CD14-positive monocyte (primary cell): Measurements from ENCODE around the gene SRRM3. TPM values are rescaled to one million over a fixed set of nuclear protein-coding genes. Genes with fewer than 3 reads are reported as not detected.
A peak's percentile ranks its signal among the peaks of the same experiment; 100 is the strongest.
"Not testable (repeated sequence)": the region's sequence is repeated elsewhere in the genome, so short reads cannot be mapped to it uniquely, and the experiment has no call there.

Experiments used
- DNase-seq, 3 donors: peaks; one replicate each; pipeline ENCODE4 v3.0.0-alpha.2; 2011 to 2022
- H2AFZ ChIP-seq: 2 replicates; pipeline ENCODE4 v1.6.0; 2012; ENCODE audit warnings: mild to moderate bottlenecking, low read depth, low read length, inconsistent platforms; ENCODE audit not compliant: insufficient read depth, poor library complexity, severe bottlenecking
- H3K27ac ChIP-seq, 2 donors: 1 replicate in 1 of 2; 2 replicates in 1 of 2; pipeline ENCODE4 v1.5.1; 2012 to 2013; ENCODE audit warnings: low read length in 2 of 2, control low read depth in 1 of 2, inconsistent platforms in 1 of 2, low read depth in 1 of 2, mild to moderate bottlenecking in 1 of 2
- H3K27me3 ChIP-seq, 2 donors: one replicate each; pipeline versions ENCODE4 v1.6.0 to v1.6.1; 2011 to 2013; ENCODE audit warnings: low read length in 2 of 2; ENCODE audit not compliant: control insufficient read depth in 2 of 2, insufficient read depth in 2 of 2
- H3K36me3 ChIP-seq, 2 donors: replicated peaks in 1 of 2; 1 replicate in 1 of 2; 2 replicates in 1 of 2; pipeline versions ENCODE4 v1.5.1 to v1.6.1; 2012 to 2013; ENCODE audit warnings: low read length in 2 of 2, control low read depth in 1 of 2, inconsistent platforms in 1 of 2, mild to moderate bottlenecking in 1 of 2; ENCODE audit not compliant: insufficient read depth in 2 of 2, control insufficient read depth in 1 of 2
- H3K4me1 ChIP-seq, 2 donors: 1 replicate in 1 of 2; 2 replicates in 1 of 2; pipeline versions ENCODE4 v1.5.1 to v1.6.1; 2012 to 2013; ENCODE audit warnings: low read length in 2 of 2, control low read depth in 1 of 2, inconsistent platforms in 1 of 2, mild to moderate bottlenecking in 1 of 2, moderate library complexity in 1 of 2; ENCODE audit not compliant: insufficient read depth in 2 of 2, control insufficient read depth in 1 of 2
- H3K4me2 ChIP-seq: replicated peaks from 2 replicates; pipeline ENCODE3; 2012; ENCODE audit warnings: low read length, moderate library complexity, mild to moderate bottlenecking; ENCODE audit not compliant: poor library complexity, severe bottlenecking; ENCODE audit errors: extremely low read depth
- H3K4me3 ChIP-seq, 3 experiments: fragments of 200-600 bp in 1 of 3; sonication (generic) in 1 of 3; replicated peaks in 1 of 3; 1 replicate in 2 of 3; 2 replicates in 1 of 3; pipeline ENCODE4 v1.5.1; 2011 to 2013; ENCODE audit warnings: low read length in 3 of 3, mild to moderate bottlenecking in 3 of 3, control low read depth in 2 of 3, low read depth in 2 of 3, inconsistent platforms in 1 of 3, moderate library complexity in 1 of 3
- H3K79me2 ChIP-seq: 2 replicates; pipeline ENCODE4 v1.6.0; 2012; ENCODE audit warnings: mild to moderate bottlenecking, control low read depth, inconsistent platforms, low read length, moderate library complexity; ENCODE audit not compliant: insufficient read depth
- H3K9ac ChIP-seq: 2 replicates; pipeline ENCODE4 v1.6.0; 2017; ENCODE audit warnings: low read length, mild to moderate bottlenecking; ENCODE audit not compliant: insufficient read depth, poor library complexity, severe bottlenecking
- H3K9me3 ChIP-seq, 2 donors: replicated peaks in 1 of 2; 1 replicate in 1 of 2; 2 replicates in 1 of 2; pipeline versions ENCODE4 v1.5.1 to v1.6.1; 2012 to 2013; ENCODE audit warnings: low read length in 2 of 2, control low read depth in 1 of 2; ENCODE audit not compliant: control insufficient read depth in 1 of 2, insufficient read depth in 1 of 2
- H4K20me1 ChIP-seq: 2 replicates; pipeline ENCODE4 v1.6.0; 2012; ENCODE audit warnings: mild to moderate bottlenecking, low read length, control low read depth, moderate library complexity; ENCODE audit not compliant: insufficient read depth
- H3K27ac Mint-ChIP-seq, 7 donors: one replicate each; pipeline ENCODE4 v1.8.0; 2020; ENCODE audit warnings: mild to moderate bottlenecking in 7 of 7, mixed read lengths in 7 of 7, moderate library complexity in 6 of 7, inconsistent platforms in 2 of 7
- H3K27me3 Mint-ChIP-seq, 3 donors: one replicate each; pipeline ENCODE4 v1.8.0; 2021 to 2022; ENCODE audit warnings: low read depth in 3 of 3, mild to moderate bottlenecking in 3 of 3, mixed read lengths in 3 of 3, moderate library complexity in 3 of 3, inconsistent platforms in 1 of 3
- H3K36me3 Mint-ChIP-seq, 2 donors: one replicate each; pipeline ENCODE4 v1.8.0; 2020; ENCODE audit warnings: mixed read lengths in 2 of 2, inconsistent platforms in 1 of 2, mild to moderate bottlenecking in 1 of 2
- H3K4me1 Mint-ChIP-seq: one replicate; pipeline ENCODE4 v1.8.0; 2020; ENCODE audit warnings: mild to moderate bottlenecking, mixed read lengths
- H3K4me3 Mint-ChIP-seq, 2 donors: one replicate each; pipeline ENCODE4 v1.8.0; 2020; ENCODE audit warnings: mild to moderate bottlenecking in 2 of 2, mixed read lengths in 2 of 2, moderate library complexity in 1 of 2
- H3K9me3 Mint-ChIP-seq, 7 donors: one replicate each; pipeline ENCODE4 v1.8.0; 2020 to 2022; ENCODE audit warnings: mixed read lengths in 7 of 7, mild to moderate bottlenecking in 6 of 7, moderate library complexity in 6 of 7, inconsistent platforms in 2 of 7
- WGBS: methylation state at CpG from one replicate; pipeline ENCODE4 v1.1.5; 2013; ENCODE audit warnings: missing lambda C conversion rate; ENCODE audit not compliant: insufficient coverage; 5-methylcytosine and 5-hydroxymethylcytosine counted together
- intact Hi-C, 2 donors: fragments of 100-400 bp; cut with micrococcal nuclease; formaldehyde crosslinking; loops; one replicate each; pipeline versions ENCODE4 v1.15.0 to v1.15.1; 2023
- polyA plus RNA-seq, 3 donors: library from polyadenylated mRNA; depleted of rRNA in 1 of 3; unstranded in 2 of 3; stranded (reverse) in 1 of 3; fragments of 300-500 nt in 2 of 3; fragments of >200 nt in 1 of 3; fragmentation: Illumina TruSeq in 2 of 3; gene quantifications; 1 replicate in 2 of 3; 2 replicates in 1 of 3; pipeline ENCODE4 v1.2.3, GENCODE V29; 2012 to 2021
- TF ChIP-seq, protein P1 (sequence below): fragments of 200-600 bp; IDR thresholded peaks from one replicate; pipeline ENCODE4 v1.8.0; 2022; ENCODE audit warnings: antibody characterized with exemption, mild to moderate bottlenecking

SRRM3 gene
- polyA plus RNA-seq, 3 donors: not detected

DNA sequence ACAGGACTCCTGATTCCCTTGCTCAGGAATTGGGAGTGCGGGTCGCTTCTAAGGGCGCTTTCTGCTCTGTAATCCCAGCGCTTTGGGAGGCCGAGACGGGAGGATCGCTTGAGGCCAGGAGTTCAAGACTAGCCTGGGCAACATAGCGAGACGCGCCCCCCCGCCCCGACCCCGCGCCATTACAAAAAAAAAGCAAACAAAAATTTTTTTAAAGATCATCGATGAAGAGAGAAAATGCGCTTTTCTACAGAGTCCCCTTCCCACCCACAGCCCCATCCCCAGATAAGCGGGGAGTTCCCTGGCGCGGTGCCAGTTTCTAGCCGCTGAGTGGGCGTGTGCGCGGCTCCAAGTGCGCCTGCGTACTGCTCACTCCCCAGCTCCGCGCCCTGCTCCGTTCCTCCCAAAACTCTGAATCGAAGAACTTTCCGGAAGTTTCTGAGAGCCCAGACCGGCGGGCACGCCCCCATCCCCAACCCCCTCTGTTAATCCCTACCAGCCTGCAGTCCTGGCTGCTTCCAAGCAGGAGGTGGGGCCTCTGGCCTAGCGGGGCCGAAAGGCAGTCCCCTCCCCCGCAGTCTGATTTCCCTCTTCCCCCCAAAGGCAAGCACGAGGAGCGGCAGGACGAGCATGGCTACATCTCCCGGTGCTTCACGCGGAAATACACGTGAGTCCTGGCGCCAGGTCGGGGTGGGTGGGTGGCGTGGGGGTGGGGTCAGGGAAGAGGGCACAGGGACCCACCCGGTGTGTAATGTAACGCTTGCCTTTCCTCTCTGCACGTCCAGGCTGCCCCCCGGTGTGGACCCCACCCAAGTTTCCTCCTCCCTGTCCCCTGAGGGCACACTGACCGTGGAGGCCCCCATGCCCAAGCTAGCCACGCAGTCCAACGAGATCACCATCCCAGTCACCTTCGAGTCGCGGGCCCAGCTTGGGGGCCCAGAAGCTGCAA lies 101.8 kb downstream of the SRRM3 start:
- Mint-ChIP-seq H3K9me3 (no peaks in the 10 kb centered on the region), H3K27ac (peak overlapping the region in 4 of 7 donors; percentile 45 to 83 (median 61)), H3K4me1 (peaks cover 15% of the 10 kb centered on the region), H3K27me3 (peaks cover 5 to 21% (median 8%) of the 10 kb centered on the region in 3 donors), H3K36me3 (no peaks in the 10 kb centered on the region), H3K4me3 (peak overlapping the region; percentile 92 to 95)
- intact Hi-C loops: no loop called here
- H2AFZ ChIP-seq: peak overlapping the region; percentile 92
- H3K36me3 ChIP-seq: no peaks in the 10 kb centered on the region
- WGBS: 0% methylated on average over 36 of the region's 56 CpGs
- peak overlapping the region in 1 of 2 donors; percentile 45 for H3K27ac ChIP-seq
- no peaks in the 10 kb centered on the region for H3K79me2 ChIP-seq
- H3K9ac ChIP-seq: peak overlapping the region; percentile 66
- peak overlapping the region; percentile 96 for H3K4me2 ChIP-seq
- peaks cover 0 to 7% of the 10 kb centered on the region in 2 donors for H3K27me3 ChIP-seq
- DNase-seq: peak; percentile 59 to 78 (median 74)
- H4K20me1 ChIP-seq: no peaks in the 10 kb centered on the region
- no peaks in the 10 kb centered on the region for H3K9me3 ChIP-seq
- peaks cover 21 to 23% of the 10 kb centered on the region in 2 donors for H3K4me1 ChIP-seq
- H3K4me3 ChIP-seq: peak overlapping the region; percentile 49 to 85 (median 73)
- TF ChIP-seq, protein P1, sequence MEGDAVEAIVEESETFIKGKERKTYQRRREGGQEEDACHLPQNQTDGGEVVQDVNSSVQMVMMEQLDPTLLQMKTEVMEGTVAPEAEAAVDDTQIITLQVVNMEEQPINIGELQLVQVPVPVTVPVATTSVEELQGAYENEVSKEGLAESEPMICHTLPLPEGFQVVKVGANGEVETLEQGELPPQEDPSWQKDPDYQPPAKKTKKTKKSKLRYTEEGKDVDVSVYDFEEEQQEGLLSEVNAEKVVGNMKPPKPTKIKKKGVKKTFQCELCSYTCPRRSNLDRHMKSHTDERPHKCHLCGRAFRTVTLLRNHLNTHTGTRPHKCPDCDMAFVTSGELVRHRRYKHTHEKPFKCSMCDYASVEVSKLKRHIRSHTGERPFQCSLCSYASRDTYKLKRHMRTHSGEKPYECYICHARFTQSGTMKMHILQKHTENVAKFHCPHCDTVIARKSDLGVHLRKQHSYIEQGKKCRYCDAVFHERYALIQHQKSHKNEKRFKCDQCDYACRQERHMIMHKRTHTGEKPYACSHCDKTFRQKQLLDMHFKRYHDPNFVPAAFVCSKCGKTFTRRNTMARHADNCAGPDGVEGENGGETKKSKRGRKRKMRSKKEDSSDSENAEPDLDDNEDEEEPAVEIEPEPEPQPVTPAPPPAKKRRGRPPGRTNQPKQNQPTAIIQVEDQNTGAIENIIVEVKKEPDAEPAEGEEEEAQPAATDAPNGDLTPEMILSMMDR: no peak

DNA sequence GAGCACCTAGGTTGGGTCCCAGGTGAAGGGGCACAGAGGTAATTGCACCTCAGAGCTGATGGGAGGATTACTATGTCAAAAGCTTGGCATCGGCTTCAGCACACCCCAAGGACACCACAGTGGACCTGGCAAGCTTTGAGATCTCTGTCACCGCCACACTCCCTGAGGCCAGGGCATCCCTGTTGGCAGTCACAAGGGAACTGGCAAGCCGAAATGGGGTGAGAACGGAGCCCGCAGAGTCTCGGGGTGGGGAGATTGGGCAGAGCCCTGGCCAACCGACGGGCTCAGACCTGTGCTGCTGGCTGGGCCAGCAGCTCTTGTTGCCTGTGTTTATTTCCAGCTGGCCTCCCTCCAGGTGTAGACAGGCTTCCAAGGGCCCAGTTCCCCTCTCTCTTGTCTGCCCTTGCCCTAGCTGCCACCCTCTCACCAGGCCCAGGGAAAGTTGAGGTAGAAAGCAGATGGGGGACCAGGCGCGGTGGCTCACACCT lies 103.2 kb downstream of the SRRM3 start:
- Histone ChIP-seq H2AFZ (no peak overlapping the region), H3K4me1 (peaks cover 21 to 23% of the 10 kb centered on the region in 2 donors), H3K36me3 (no peaks in the 10 kb centered on the region), H3K4me3 (no peak overlapping the region), H3K9ac (no peak overlapping the region), H3K9me3 (no peaks in the 10 kb centered on the region), H3K79me2 (no peaks in the 10 kb centered on the region), H3K4me2 (no peak overlapping the region), H3K27ac (no peak overlapping the region), H3K27me3 (peaks cover 0 to 7% of the 10 kb centered on the region in 2 donors), H4K20me1 (no peaks in the 10 kb centered on the region)
- no peak for DNase-seq
- peaks cover 5 to 21% (median 8%) of the 10 kb centered on the region in 3 donors for H3K27me3 Mint-ChIP-seq
- H3K27ac Mint-ChIP-seq: no peak overlapping the region
- WGBS: 96% methylated on average over 4 of the region's 10 CpGs
- intact Hi-C loops: no loop called here
- H3K4me1 Mint-ChIP-seq: peaks cover 15% of the 10 kb centered on the region
- H3K9me3 Mint-ChIP-seq: peaks cover 0 to 7% (median 0%) of the 10 kb centered on the region in 7 donors
- H3K4me3 Mint-ChIP-seq: no peak overlapping the region
- TF ChIP-seq, protein P1: no peak
- H3K36me3 Mint-ChIP-seq: no peaks in the 10 kb centered on the region

DNA sequence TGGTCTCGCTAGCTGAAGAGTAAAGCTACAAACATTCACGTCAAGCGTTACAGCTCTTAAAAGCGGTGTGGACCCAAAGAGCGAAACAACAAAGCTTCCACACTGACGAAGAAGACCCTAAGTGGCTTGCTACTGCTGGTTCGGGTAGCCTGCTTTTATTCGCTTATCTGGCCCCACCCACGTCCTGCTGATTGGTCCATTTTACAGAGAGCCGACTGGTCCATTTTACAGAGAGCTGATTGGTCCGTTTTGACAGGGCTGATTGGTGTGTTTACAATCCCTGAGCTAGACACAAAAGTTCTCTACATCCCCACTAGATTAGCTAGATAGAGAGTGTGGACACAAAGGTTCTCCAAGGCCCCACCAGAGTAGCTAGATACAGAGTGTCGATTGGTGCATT lies 107.2 kb downstream of the SRRM3 start:
- H3K27ac Mint-ChIP-seq, H3K4me3 Mint-ChIP-seq, H3K4me1 Mint-ChIP-seq, H3K27me3 Mint-ChIP-seq, H3K36me3 Mint-ChIP-seq, H4K20me1 ChIP-seq, H3K27ac ChIP-seq, H3K79me2 ChIP-seq, H3K9me3 Mint-ChIP-seq, H3K9me3 ChIP-seq, H2AFZ ChIP-seq, H3K4me2 ChIP-seq, H3K9ac ChIP-seq, H3K4me1 ChIP-seq, H3K4me3 ChIP-seq, H3K27me3 ChIP-seq, DNase-seq, H3K36me3 ChIP-seq: not testable (repeated sequence)
- WGBS: 98% methylated on average over 10 of the region's 12 CpGs
- intact Hi-C loops: loop anchor here in 1 of 2 donors (2.0 kb wide), 1 partner anchor 16 kb away; no protein-coding TSS in a partner anchor
